VCaP (cell line): ENCODE measurements around the gene DGKH.

Source experiments
- H3K27ac ChIP-seq: fragments of 450-650 bp; 2 replicates; pipeline ENCODE4 v1.5.1; 2017
- TF ChIP-seq, protein P1 (sequence below): fragments of 450-650 bp; conservative IDR thresholded peaks from 2 replicates; pipeline ENCODE4 v1.5.1; 2017; ENCODE audit warnings: mild to moderate bottlenecking, moderate library complexity

Gene DGKH

GRCh38 chr13:42099962-42100675 lies 51.7 kb downstream of the DGKH start:
- TF ChIP-seq, protein P1, sequence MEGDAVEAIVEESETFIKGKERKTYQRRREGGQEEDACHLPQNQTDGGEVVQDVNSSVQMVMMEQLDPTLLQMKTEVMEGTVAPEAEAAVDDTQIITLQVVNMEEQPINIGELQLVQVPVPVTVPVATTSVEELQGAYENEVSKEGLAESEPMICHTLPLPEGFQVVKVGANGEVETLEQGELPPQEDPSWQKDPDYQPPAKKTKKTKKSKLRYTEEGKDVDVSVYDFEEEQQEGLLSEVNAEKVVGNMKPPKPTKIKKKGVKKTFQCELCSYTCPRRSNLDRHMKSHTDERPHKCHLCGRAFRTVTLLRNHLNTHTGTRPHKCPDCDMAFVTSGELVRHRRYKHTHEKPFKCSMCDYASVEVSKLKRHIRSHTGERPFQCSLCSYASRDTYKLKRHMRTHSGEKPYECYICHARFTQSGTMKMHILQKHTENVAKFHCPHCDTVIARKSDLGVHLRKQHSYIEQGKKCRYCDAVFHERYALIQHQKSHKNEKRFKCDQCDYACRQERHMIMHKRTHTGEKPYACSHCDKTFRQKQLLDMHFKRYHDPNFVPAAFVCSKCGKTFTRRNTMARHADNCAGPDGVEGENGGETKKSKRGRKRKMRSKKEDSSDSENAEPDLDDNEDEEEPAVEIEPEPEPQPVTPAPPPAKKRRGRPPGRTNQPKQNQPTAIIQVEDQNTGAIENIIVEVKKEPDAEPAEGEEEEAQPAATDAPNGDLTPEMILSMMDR = no peak
- no peak overlapping the region for H3K27ac ChIP-seq

DNA sequence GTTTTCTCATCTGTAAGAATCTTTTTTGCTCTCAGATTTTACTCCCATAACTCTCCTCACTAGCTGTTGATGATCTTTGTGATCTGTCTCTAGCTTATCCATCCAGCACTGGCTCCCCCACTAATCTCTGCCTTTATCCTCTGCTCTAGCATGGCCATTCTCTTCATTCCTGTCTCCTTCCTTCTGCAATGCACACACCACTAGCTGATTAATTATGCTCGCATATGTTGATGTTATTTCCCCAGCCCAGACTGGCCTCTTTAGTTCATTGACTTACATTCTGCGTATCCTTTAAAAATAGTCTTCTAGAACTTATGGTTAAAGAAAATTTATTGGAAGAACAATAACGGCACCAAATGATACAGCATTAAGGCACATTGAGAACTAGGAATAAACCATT lies 52.5 kb downstream of the DGKH start:
- no peak overlapping the region for H3K27ac ChIP-seq

DNA sequence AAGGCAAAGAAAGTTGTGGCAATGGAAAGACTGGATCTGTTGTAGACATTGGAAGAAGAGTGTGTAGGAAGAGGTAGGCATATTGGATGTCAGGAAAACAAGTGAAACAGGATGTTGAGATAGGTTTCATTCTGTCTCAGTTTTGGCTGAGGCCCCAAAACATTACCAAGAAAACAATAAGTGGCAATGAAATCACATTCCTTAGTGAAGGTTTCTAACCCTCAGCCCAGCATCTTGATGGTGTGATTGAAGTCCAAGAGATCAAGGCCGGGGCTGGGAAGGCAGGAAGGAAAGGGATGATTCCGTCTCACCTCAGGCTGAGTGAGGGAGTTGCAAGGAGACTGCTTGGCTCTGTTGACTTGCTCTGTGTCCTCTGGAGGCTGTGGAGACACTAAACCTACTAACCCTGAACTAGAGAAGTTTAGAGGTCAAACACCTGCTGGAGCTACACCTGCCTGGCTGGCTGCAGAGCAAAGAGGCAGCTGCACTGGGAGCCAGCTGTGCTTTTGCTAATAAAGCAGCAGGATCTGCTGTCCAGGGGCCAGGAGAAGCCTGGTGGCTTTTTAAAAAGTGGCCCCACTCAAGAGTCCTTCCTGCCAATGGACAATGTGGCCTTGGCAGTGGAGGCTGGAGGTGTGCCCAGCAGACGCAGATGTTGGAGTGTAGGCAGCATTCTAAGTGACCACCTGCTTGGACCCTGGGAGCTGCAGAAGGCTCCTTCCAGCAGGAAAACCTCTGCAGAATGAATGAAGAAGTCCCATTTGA lies 53.6 kb downstream of the DGKH start:
- H3K27ac ChIP-seq = no peak overlapping the region
- TF ChIP-seq, protein P1 = no peak

More for the DNA sequence above, 52.5 kb downstream of the DGKH start:
- TF ChIP-seq, protein P1 = no peak

GRCh38 chr13:42102961-42103865 lies 54.8 kb downstream of the DGKH start:
- no peak overlapping the region for H3K27ac ChIP-seq
- TF ChIP-seq, protein P1 = no peak

- TF ChIP-seq, protein P1 = no peak
- no peak overlapping the region for H3K27ac ChIP-seq
Measured at GRCh38 chr13:42106998-42107397, 58.5 kb downstream of the DGKH start.

DNA sequence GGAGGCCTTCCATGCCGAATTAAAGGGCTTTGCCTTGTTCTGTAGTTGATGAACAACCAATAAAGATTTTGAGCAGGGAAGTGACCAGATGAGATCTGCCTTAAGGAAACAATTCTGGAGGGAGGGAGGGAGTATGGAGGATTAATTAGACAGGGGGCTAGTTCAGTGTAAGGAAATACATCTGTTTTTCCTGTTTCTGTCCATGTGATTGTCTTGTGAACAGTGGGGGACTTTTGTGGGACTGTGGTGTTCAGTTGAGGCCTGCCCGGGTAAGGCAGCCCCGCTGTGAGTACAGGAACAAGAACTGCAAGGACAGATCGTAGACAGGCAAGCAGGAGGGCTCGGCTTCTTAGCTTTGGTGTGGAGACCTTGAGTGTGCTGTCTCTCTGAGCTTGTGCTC lies 59.0 kb downstream of the DGKH start:
- TF ChIP-seq, protein P1 = no peak
- no peak overlapping the region for H3K27ac ChIP-seq

- no peak overlapping the region for H3K27ac ChIP-seq
- TF ChIP-seq, protein P1 = no peak
Measured at GRCh38 chr13:42108217-42108616, 59.8 kb downstream of the DGKH start.
